ENCODE data around the gene RNF125.
"Not testable (repeated sequence)": the region's sequence is repeated elsewhere in the genome, so short reads cannot be mapped to it uniquely, and the experiment has no call there.

RNF125 gene

GRCh38 chr18:32018331-32019250 is at the start of gene RNF125:
TSS of gene RNF125 (plus strand) at chr18:32018825. CDS start at chr18:32018864, 39 bp downstream.
- DNase-seq: peak; percentile 89 to 92

- no peak for DNase-seq
Observed at GRCh38 chr18:31970617-31971016, 48.0 kb upstream of the RNF125 start.

GRCh38 chr18:31973929-31974546 is 44.6 kb upstream of the RNF125 start:
- DNase-seq: no peak

GRCh38 chr18:31976242-31976641 is 42.4 kb upstream of the RNF125 start:
- DNase-seq: no peak

GRCh38 chr18:31977270-31977872 is 41.3 kb upstream of the RNF125 start:
- DNase-seq: peak in 1 of 2 experiments; percentile 25

- DNase-seq: no peak
Observed at GRCh38 chr18:31978616-31979015, 40.0 kb upstream of the RNF125 start.

GRCh38 chr18:31979714-31980113 is 38.9 kb upstream of the RNF125 start:
- DNase-seq: no peak

GRCh38 chr18:31980863-31981262 is 37.8 kb upstream of the RNF125 start:
- DNase-seq: no peak

GRCh38 chr18:31983020-31983419 is 35.6 kb upstream of the RNF125 start:
- no peak for DNase-seq

GRCh38 chr18:31983976-31984375 is 34.6 kb upstream of the RNF125 start:
- DNase-seq: no peak

- no peak for DNase-seq
Observed at GRCh38 chr18:31990823-31991222, 27.8 kb upstream of the RNF125 start.

GRCh38 chr18:31996007-31996406 is 22.6 kb upstream of the RNF125 start:
- DNase-seq: no peak

- no peak for DNase-seq
Observed at GRCh38 chr18:31998880-31999412, 19.7 kb upstream of the RNF125 start.

- not testable (repeated sequence) for DNase-seq
Observed at GRCh38 chr18:32001141-32001540, 17.5 kb upstream of the RNF125 start.

GRCh38 chr18:32003822-32004221 is 14.8 kb upstream of the RNF125 start:
- DNase-seq: not testable (repeated sequence)

GRCh38 chr18:32010124-32010721 is 8.4 kb upstream of the RNF125 start:
- DNase-seq: no peak

- DNase-seq: no peak
Observed at GRCh38 chr18:32011193-32011592, 7.4 kb upstream of the RNF125 start.

GRCh38 chr18:32019251-32019948 is 775 bp downstream of the RNF125 start:
- DNase-seq: peak; percentile 67

GRCh38 chr18:32019949-32020625 is 1.5 kb downstream of the RNF125 start:
- DNase-seq: peak; percentile 70 to 74

GRCh38 chr18:32021756-32022564 is 3.3 kb downstream of the RNF125 start:
- DNase-seq: no peak

- no peak for DNase-seq
Observed at GRCh38 chr18:32025744-32026143, 7.1 kb downstream of the RNF125 start.
